Cerebellar cortex (tissue), 1 donor: ENCODE measurements around the gene MCM3.

ENCODE experiments used
- DNase-seq: peaks from one replicate; pipeline ENCODE4 v3.0.0-alpha.2; 2015; ENCODE audit warnings: low spot score

The MCM3 gene

GRCh38 chr6:52284460-52285176, at the start of gene MCM3:
TSS of gene MCM3 (minus strand) at chr6:52284742. CDS start at chr6:52284674, 68 bp downstream.
- peak; percentile 100 for DNase-seq

GRCh38 chr6:52333840-52334200, 49.3 kb upstream of the MCM3 start:
- DNase-seq: no peak

GRCh38 chr6:52331793-52332457, 47.4 kb upstream of the MCM3 start:
- DNase-seq: no peak

DNA sequence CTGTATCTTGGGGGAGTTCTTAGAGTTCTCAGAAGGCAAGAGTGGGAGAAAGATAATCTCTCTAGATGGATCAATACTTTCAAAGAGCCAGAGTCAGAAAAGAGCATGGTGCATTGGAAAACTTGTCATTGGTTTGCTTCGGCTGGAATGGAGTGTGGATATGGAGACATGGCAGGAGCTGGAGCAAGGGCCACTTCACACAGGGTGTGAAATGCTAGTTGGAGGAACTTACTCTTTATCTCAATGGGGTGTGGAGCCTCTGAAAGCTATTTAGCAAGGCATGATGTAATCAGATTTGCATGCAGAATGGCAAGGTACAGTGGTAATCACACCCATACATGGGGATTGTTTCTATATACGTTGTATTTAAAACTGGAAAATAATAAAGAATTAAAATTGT, 45.9 kb upstream of the MCM3 start:
- no peak for DNase-seq

- no peak for DNase-seq
Measured at GRCh38 chr6:52328729-52329128, 44.2 kb upstream of the MCM3 start.

DNA sequence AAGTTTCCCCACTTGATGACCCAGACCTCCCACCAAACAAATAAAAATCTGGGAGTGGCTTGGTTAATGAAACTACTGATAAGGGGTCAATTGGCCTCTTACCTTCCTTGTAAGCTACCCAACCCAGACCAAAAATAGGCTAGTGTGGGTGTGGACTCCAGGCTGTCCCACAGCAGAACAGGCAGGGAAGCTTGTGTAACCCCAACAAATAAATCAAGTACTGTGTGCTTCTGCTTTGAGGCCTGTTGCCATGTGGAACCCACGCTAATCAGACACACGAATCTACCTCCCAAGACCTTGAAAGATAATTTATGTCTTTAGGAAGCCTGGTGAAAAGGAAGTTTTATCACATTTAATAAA, 43.7 kb upstream of the MCM3 start:
- no peak for DNase-seq

- no peak for DNase-seq
Measured at GRCh38 chr6:52326540-52327364, 42.2 kb upstream of the MCM3 start.

DNA sequence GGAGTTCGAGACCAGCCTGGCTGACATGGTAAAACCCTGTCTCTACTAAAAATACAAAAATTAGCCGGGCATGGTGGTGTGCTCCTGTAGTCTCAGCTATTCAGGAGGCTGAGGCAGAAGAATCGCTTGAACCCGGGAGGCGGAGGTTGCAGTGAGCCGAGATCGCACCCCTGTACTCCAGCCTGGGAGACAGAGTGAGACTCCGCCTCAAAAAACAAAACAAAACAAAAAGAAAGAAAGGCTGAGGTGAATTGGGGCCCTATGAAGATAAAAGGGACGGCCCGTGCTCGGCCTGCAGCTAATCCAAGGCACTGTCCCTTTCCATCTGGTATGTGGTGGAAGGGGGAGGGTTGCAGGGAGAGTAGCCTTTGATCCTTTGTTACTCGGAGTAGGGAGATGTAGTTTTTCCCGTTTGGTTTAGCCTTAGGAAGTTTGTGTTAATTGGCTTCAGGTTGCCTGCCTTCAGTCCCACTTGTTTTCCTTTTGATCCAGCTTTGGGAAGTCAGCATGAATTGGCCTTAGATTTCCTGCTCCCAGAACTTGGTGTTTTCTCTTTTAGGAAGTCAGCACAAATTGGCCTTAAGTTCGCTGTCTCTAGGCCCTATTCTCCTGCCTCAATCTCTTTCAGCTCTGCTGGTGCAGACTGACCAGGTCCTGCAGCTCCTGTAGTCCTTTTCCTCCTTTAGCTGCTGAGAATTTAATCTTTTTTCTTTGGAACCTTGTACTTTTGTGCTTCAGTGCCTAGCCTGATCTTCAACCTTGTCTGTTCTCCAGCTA, 41.3 kb upstream of the MCM3 start:
- DNase-seq: no peak

DNA sequence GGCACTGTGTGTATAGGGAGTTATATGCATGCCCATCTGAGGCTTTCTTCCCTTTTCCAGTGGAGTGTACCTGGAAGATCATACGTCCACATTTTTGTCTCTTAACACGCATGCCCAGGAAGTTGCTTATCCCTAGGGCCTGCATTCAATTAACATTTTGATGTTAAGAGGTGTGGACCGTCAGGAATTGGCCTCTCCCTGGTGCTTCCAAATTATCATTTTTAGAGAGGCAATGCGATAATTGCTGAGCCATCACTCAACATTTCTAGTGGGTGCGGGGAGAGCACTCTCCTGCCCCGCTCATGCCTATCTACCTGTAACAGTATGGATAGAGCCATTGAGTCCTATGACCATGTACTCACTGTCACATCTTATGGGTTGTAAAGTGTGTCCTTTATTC, 39.6 kb upstream of the MCM3 start:
- DNase-seq: no peak

- DNase-seq: no peak
Measured at GRCh38 chr6:52317841-52318581, 33.5 kb upstream of the MCM3 start.

- DNase-seq: no peak
Measured at GRCh38 chr6:52317211-52317610, 32.7 kb upstream of the MCM3 start.

DNA sequence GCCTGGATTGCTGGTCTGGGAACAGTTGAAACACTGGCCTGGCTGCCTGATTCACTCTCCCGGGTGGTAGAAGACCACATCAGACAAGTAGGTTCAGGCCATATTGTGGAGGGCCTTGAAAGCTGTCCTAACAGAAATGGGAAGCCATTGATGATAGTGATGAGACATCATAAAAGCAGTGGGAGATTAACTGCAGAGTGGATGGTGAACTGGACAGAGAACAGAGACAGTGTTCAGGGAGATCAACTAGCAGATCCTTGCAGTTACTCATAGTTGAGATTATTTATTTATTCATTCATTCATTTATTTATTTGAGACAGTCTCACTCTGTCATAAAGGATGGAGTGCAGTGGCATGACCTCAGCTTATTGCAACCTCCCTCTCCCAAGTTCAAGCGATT, 30.2 kb upstream of the MCM3 start:
- no peak for DNase-seq

- DNase-seq: no peak
Measured at GRCh38 chr6:52312461-52312860, 27.9 kb upstream of the MCM3 start.

GRCh38 chr6:52310932-52311331, 26.4 kb upstream of the MCM3 start:
- no peak for DNase-seq

GRCh38 chr6:52307900-52308372, 23.4 kb upstream of the MCM3 start:
- no peak for DNase-seq

DNA sequence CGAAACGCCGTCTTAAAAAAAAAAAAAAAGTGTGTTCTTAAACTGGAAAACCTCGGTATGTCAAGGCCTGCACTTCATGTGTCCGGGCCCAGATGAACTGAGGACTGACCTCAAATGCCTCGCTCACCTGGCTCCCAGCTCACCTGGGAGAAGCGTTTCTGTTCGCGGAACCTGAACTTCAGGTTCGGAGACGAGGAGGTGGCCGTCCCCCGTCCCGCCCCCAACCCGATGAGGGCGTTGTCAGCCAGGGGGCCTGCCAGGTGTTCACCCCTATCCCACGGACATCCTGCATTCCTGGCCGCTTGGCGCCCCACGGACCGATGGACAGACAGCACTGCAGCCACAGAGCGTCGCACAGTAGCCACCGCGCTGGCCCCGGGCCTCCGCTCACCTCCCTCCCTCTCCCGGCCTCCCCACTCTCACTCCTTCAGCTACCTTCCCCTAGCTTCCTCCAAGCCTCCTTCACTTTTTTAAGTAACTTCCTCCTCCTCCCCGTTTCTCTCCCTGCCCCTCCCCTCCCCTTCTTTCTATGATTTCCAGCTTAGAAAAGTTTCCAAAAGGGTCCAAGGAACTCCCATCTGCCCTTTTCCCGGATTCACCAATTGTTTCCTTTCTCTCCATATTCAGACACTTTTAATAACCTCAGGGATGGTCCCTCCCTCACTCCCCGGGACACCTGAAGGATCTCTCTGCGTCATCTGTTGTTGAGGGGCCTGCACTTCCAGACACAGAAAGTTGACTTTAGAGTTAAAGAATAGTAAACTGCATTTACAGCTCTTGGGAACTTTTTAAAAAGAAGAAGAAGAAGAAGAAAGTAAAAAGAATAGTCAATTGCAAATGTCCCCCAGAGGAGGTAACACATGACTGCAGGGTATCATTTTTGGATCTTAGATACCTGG, 22.7 kb upstream of the MCM3 start:
- DNase-seq: no peak

GRCh38 chr6:52305948-52306767, 21.6 kb upstream of the MCM3 start:
- no peak for DNase-seq

DNA sequence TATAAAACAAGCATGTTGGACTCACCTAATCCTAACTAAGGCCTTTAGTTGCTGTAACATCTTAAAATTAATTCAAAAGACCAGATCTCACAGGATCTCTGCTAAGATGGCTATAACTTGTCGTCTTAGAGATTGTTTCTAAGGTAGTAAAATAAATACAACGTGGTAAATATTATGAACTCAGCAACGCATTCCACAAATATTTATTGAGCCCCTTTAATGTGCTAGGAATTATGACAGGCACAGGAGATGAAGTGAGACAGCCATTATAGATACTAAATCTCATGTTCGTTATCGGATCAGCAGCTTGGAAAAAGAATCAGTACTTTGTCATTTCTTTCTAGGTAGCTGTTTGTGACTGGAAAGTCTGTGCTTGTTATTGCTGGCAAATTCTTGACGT, 20.9 kb upstream of the MCM3 start:
- DNase-seq: no peak

GRCh38 chr6:52304983-52305390, 20.4 kb upstream of the MCM3 start:
- no peak for DNase-seq

DNA sequence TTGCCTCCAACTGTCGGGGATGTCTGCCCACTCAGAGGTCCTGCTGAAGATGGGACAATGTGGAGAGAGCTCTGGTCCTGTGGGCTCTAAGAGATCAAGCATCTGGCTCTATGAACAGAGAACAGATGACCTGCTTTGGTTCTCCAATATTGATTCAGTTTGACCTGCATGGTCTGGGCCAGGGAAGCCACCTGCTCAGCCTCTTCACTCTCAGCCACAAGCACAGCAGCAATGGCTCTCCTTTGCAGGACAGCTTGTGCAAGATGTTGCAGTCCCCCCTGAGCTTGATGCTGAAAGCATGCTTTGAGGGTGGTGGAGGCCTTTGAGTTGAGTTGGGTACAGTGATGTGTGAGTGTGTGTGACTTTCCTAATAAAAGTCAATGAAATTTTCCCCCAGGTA, 18.6 kb upstream of the MCM3 start:
- DNase-seq: no peak
